H1 (cell line): ENCODE measurements around the gene LIN54. TPM values are rescaled to one million over a fixed set of nuclear protein-coding genes. Genes with fewer than 3 reads are reported as not detected.

Source experiments
- CTCF ChIA-PET: fragments of 300-600 bp; sonication (Branson Sonifier 250); formaldehyde crosslinking; loops from one replicate; lab custom pipeline; 2021; ENCODE audit not compliant: partially characterized antibody; lab: Charles Lee
- POLR2A ChIA-PET: fragments of 300-600 bp; sonication (Branson Sonifier 250); formaldehyde crosslinking; loops from one replicate; lab custom pipeline; 2021; ENCODE audit warnings: inconsistent platforms; ENCODE audit not compliant: partially characterized antibody; lab: Charles Lee
- DNase-seq, 2 experiments: peaks; one replicate each; pipeline versions ENCODE4 v3.0.0 to v3.0.0-alpha.2; 2010 to 2022; ENCODE audit warnings: low spot score in 2 of 2, low read depth in 1 of 2, mixed read lengths in 1 of 2
- FAIRE-seq: peaks from 2 replicates; lab custom pipeline; 2011; peaks lifted over from hg19 to GRCh38; lab: Jason Lieb, UNC
- H2AFZ ChIP-seq: 2 replicates; pipeline ENCODE4 v1.8.1; 2012; ENCODE audit warnings: low read length, inconsistent platforms
- H2AK5ac ChIP-seq: 2 replicates; pipeline ENCODE4 v1.6.1; 2013; ENCODE audit warnings: low read depth, low read length
- H2BK120ac ChIP-seq: replicated peaks from 2 replicates; pipeline ENCODE3; 2013; ENCODE audit warnings: low read depth, low read length, inconsistent platforms
- H2BK12ac ChIP-seq: 2 replicates; pipeline ENCODE4 v1.6.1; 2013; ENCODE audit warnings: low read depth, low read length
- H2BK15ac ChIP-seq: 2 replicates; pipeline ENCODE4 v1.6.1; 2013; ENCODE audit warnings: low read length
- H2BK20ac ChIP-seq: 2 replicates; pipeline ENCODE4 v1.6.1; 2013; ENCODE audit warnings: low read length
- H2BK5ac ChIP-seq: 2 replicates; pipeline ENCODE4 v1.6.1; 2013; ENCODE audit warnings: low read depth, low read length
- H3K14ac ChIP-seq: 2 replicates; pipeline ENCODE4 v1.6.1; 2013; ENCODE audit warnings: inconsistent platforms; ENCODE audit not compliant: insufficient read length
- H3K18ac ChIP-seq: 2 replicates; pipeline ENCODE4 v1.6.1; 2013; ENCODE audit warnings: low read length; ENCODE audit errors: extremely low read depth
- H3K23ac ChIP-seq: 2 replicates; pipeline ENCODE4 v1.6.1; 2013; ENCODE audit warnings: inconsistent platforms; ENCODE audit not compliant: insufficient read length
- H3K23me2 ChIP-seq: 2 replicates; pipeline ENCODE4 v1.6.1; 2013; ENCODE audit warnings: low read depth, low read length
- H3K27ac ChIP-seq: 2 replicates; pipeline ENCODE4 v1.6.1; 2011; ENCODE audit warnings: low read depth, low read length, inconsistent platforms
- H3K27me3 ChIP-seq, 4 experiments: replicated peaks in 1 of 4; 1 replicate in 1 of 4; 2 replicates in 3 of 4; pipeline versions ENCODE4 v1.6.1 to v1.8.1; 2011 to 2013; ENCODE audit warnings: low read length in 3 of 4, mild to moderate bottlenecking in 3 of 4, inconsistent platforms in 2 of 4, mixed read lengths in 2 of 4, moderate library complexity in 1 of 4; ENCODE audit not compliant: control insufficient read depth in 3 of 4, insufficient read depth in 3 of 4; ENCODE audit errors: extremely low read depth in 1 of 4
- H3K36me3 ChIP-seq, 4 experiments: 2 replicates each; pipeline versions ENCODE4 v1.6.1 to v1.8.1; 2011 to 2013; ENCODE audit warnings: mild to moderate bottlenecking in 4 of 4, low read length in 3 of 4, moderate library complexity in 2 of 4, control low read depth in 1 of 4, inconsistent platforms in 1 of 4; ENCODE audit not compliant: insufficient read depth in 4 of 4, control insufficient read depth in 2 of 4
- H3K4ac ChIP-seq: replicated peaks from 2 replicates; pipeline ENCODE3; 2013; ENCODE audit warnings: low read length, low read depth, mixed read lengths, inconsistent platforms; ENCODE audit not compliant: insufficient read length
- H3K4me1 ChIP-seq, 4 experiments: replicated peaks in 1 of 4; 1 replicate in 1 of 4; 2 replicates in 3 of 4; pipeline versions ENCODE4 v1.6.1 to v1.8.1; 2011 to 2013; ENCODE audit warnings: low read length in 3 of 4, inconsistent platforms in 2 of 4, mixed read lengths in 1 of 4; ENCODE audit not compliant: insufficient read depth in 4 of 4, control insufficient read depth in 3 of 4
- H3K4me2 ChIP-seq, 2 experiments: 2 replicates each; pipeline versions ENCODE4 v1.6.1 to v1.8.1; 2011 to 2013; ENCODE audit warnings: low read depth in 2 of 2, low read length in 2 of 2, control low read depth in 1 of 2, inconsistent platforms in 1 of 2, mild to moderate bottlenecking in 1 of 2; ENCODE audit not compliant: insufficient read depth in 1 of 2
- H3K4me3 ChIP-seq, 4 experiments: fragments of 200-600, 300-600 bp in 1 of 4; sonication (generic), shearing (Covaris generic), sonication (Bioruptor Twin) in 1 of 4; 2 replicates each; pipeline versions ENCODE4 v1.5.1 to v1.8.1; 2011 to 2016; ENCODE audit warnings: low read length in 4 of 4, low read depth in 3 of 4, control low read depth in 2 of 4, inconsistent platforms in 2 of 4, mild to moderate bottlenecking in 2 of 4, mixed read lengths in 1 of 4, moderate library complexity in 1 of 4; ENCODE audit not compliant: insufficient read depth in 2 of 4; ENCODE audit errors: extremely low read depth in 1 of 4
- H3K56ac ChIP-seq: replicated peaks from 2 replicates; pipeline ENCODE3; 2013; ENCODE audit warnings: low read depth, mild to moderate bottlenecking, mixed read lengths, low read length, inconsistent platforms; ENCODE audit not compliant: insufficient read length
- H3K79me1 ChIP-seq: 2 replicates; pipeline ENCODE4 v1.6.1; 2013; ENCODE audit warnings: low read depth, low read length, control low read depth
- H3K79me2 ChIP-seq, 2 experiments: 2 replicates each; pipeline versions ENCODE4 v1.6.1 to v1.8.1; 2012 to 2013; ENCODE audit warnings: low read length in 2 of 2, mild to moderate bottlenecking in 2 of 2, inconsistent platforms in 1 of 2; ENCODE audit not compliant: insufficient read depth in 2 of 2, control insufficient read depth in 1 of 2
- H3K9ac ChIP-seq, 4 experiments: replicated peaks in 1 of 4; 1 replicate in 1 of 4; 2 replicates in 3 of 4; pipeline versions ENCODE4 v1.6.1 to v1.8.1; 2011 to 2013; ENCODE audit warnings: low read depth in 3 of 4, low read length in 3 of 4, control low read depth in 2 of 4, mild to moderate bottlenecking in 2 of 4, moderate library complexity in 2 of 4, inconsistent platforms in 1 of 4; ENCODE audit errors: extremely low read depth in 1 of 4
- H3K9me3 ChIP-seq, 2 experiments: 2 replicates each; pipeline versions ENCODE4 v1.6.1 to v1.8.1; 2012 to 2013; ENCODE audit warnings: mild to moderate bottlenecking in 2 of 2, moderate library complexity in 2 of 2, control low read depth in 1 of 2, inconsistent platforms in 1 of 2, low read depth in 1 of 2, low read length in 1 of 2, mixed read lengths in 1 of 2; ENCODE audit not compliant: insufficient read depth in 2 of 2
- H4K20me1 ChIP-seq, 2 experiments: replicated peaks in 1 of 2; 2 replicates each; pipeline versions ENCODE3 to v1.8.1; 2011 to 2013; ENCODE audit warnings: inconsistent platforms in 2 of 2, low read length in 2 of 2, mild to moderate bottlenecking in 1 of 2; ENCODE audit not compliant: insufficient read depth in 2 of 2, control insufficient read depth in 1 of 2
- H4K5ac ChIP-seq: 2 replicates; pipeline ENCODE4 v1.6.1; 2013; ENCODE audit warnings: low read length, low read depth, mixed read lengths, inconsistent platforms; ENCODE audit not compliant: insufficient read length
- H4K8ac ChIP-seq: 2 replicates; pipeline ENCODE4 v1.8.0; 2013; ENCODE audit warnings: mild to moderate bottlenecking, moderate library complexity, low read length, inconsistent platforms; ENCODE audit not compliant: insufficient read depth; ENCODE audit errors: extremely low read depth
- H4K91ac ChIP-seq: replicated peaks from 2 replicates; pipeline ENCODE3; 2013; ENCODE audit warnings: low read length, mixed read lengths, inconsistent platforms; ENCODE audit not compliant: insufficient read length
- BACH1 ChIP-seq: IDR thresholded peaks from 2 replicates; pipeline ENCODE4 v1.6.1; 2012; ENCODE audit warnings: low read length, improper control_type of control experiment
- EP300 ChIP-seq, 2 experiments: IDR thresholded peaks; 1 replicate in 1 of 2; 2 replicates in 1 of 2; pipeline ENCODE4 v1.6.1; 2011 to 2012; ENCODE audit warnings: low read depth in 2 of 2, low read length in 2 of 2, mild to moderate bottlenecking in 2 of 2, borderline replicate concordance in 1 of 2, inconsistent platforms in 1 of 2, moderate library complexity in 1 of 2
- HDAC2 ChIP-seq, 2 experiments: fragments of 300-600 bp in 1 of 2; sonication (generic) in 1 of 2; IDR thresholded peaks; 2 replicates each; pipeline ENCODE4 v1.6.1; 2011 to 2012; ENCODE audit warnings: low read depth in 2 of 2, low read length in 2 of 2, mild to moderate bottlenecking in 2 of 2, moderate library complexity in 2 of 2, borderline replicate concordance in 1 of 2, inconsistent platforms in 1 of 2
- JUND ChIP-seq: IDR thresholded peaks from 2 replicates; pipeline ENCODE4 v1.6.1; 2011; ENCODE audit warnings: mild to moderate bottlenecking, improper control_type of control experiment, low read length
- NRF1 ChIP-seq: IDR thresholded peaks from 2 replicates; pipeline ENCODE4 v1.6.1; 2011; ENCODE audit warnings: mild to moderate bottlenecking, low read depth, low read length, improper control_type of control experiment
- TBP ChIP-seq: IDR thresholded peaks from 2 replicates; pipeline ENCODE4 v1.6.1; 2011; ENCODE audit warnings: low read depth, low read length, improper control_type of control experiment
- whole genome bisulfite sequencing, 2 experiments: shearing (Covaris generic) in 1 of 2; methylation state at CpG; one replicate each; pipeline versions ENCODE4 v1.1.6 to v1.1.7; 2013 to 2015; ENCODE audit warnings: low lambda C conversion rate in 2 of 2, mixed read lengths in 2 of 2, inconsistent platforms in 1 of 2, low coverage in 1 of 2, missing lambda C conversion rate in 1 of 2; ENCODE audit not compliant: insufficient replicate concordance in 2 of 2, insufficient coverage in 1 of 2, insufficient read length in 1 of 2; ENCODE audit errors: extremely low coverage in 1 of 2, missing lambda C conversion rate in 1 of 2; 5-methylcytosine and 5-hydroxymethylcytosine counted together
- polyA plus RNA-seq, 7 experiments: library from polyadenylated mRNA; depleted of rRNA in 3 of 7; stranded (reverse) in 5 of 7; unstranded in 2 of 7; fragments of >200 nt in 5 of 7; fragments of 200-250 nt in 2 of 7; gene quantifications; 1 replicate in 5 of 7; 2 replicates in 1 of 7; 4 replicates in 1 of 7; pipeline versions ENCODE4 v1.2.1 to v1.2.3, GENCODE V29; 2011 to 2013; ENCODE audit warnings: missing spikeins in 2 of 7, mixed read lengths in 2 of 7
- total RNA-seq: library from RNA; stranded (reverse); fragmentation: NEBNext Ultra II Directional; extraction: Animal tissue kit (Norgen Biotek cat#: 25700); gene quantifications from 2 replicates; pipeline ENCODE4 v1.2.1, GENCODE V29; 2021

Gene LIN54
- total and polyA plus RNA-seq, 2 of the 8 experiments (the other 6 are each of a cell fraction or from before 2014, with no cell fraction given) = 5.7 to 11.1 TPM

- Histone ChIP-seq H3K9ac (no peak overlapping the region), H4K91ac (no peak overlapping the region), H4K8ac (no peak overlapping the region), H3K79me2 (peaks cover 0 to 18% of the 10 kb centered on the region in 2 experiments; a peak in 1 of 4 replicates), H3K27me3 (no peaks in the 10 kb centered on the region), H3K9me3 (no peaks in the 10 kb centered on the region), H3K4me3 (no peak overlapping the region), H3K4ac (no peak overlapping the region), H3K56ac (no peak overlapping the region), H2BK120ac (no peak overlapping the region), H3K79me1 (no peaks in the 10 kb centered on the region; the same call in 1 of the 2 replicates), H3K18ac (no peak overlapping the region), H2AFZ (no peak overlapping the region), H3K4me1 (no peaks in the 10 kb centered on the region), H3K27ac (no peak overlapping the region), H3K4me2 (no peak overlapping the region), H2AK5ac (no peak overlapping the region), H4K5ac (no peak overlapping the region), H2BK20ac (no peak overlapping the region), H3K23ac (no peak overlapping the region), H3K36me3 (no peaks in the 10 kb centered on the region), H3K14ac (no peak overlapping the region), H3K23me2 (no peaks in the 10 kb centered on the region), H4K20me1 (no peaks in the 10 kb centered on the region), H2BK12ac (no peak overlapping the region), H2BK5ac (no peak overlapping the region), H2BK15ac (no peak overlapping the region)
- CTCF ChIA-PET = no interaction called here
- no peak for DNase-seq
- FAIRE-seq = no peak
- TF ChIP-seq HDAC2 (IDR thresholded peaks at IDR 0.05; ENCODE audit: borderline replicate concordance in 1 of 2, low read depth in 2 of 2, low read length in 2 of 2) (no peak), NRF1 (no peak), EP300 (IDR thresholded peaks at IDR 0.05; ENCODE audit: borderline replicate concordance in 1 of 2, low read depth in 2 of 2, low read length in 2 of 2) (no peak), TBP (no peak), BACH1 (no peak), JUND (no peak)
- WGBS, 2 experiments = 92% methylated on average over 14 of the region's 14 CpGs; no CpG with 5 or more reads in 1 of the 2 experiments
- POLR2A ChIA-PET = no interaction called here
Measured at GRCh38 chr4:83043801-83044407, 33.3 kb upstream of the LIN54 start.
